ENCODE measurements around the gene STS. TPM values are rescaled to one million over a fixed set of nuclear protein-coding genes. Genes with fewer than 3 reads are reported as not detected.

The STS gene, protein sequence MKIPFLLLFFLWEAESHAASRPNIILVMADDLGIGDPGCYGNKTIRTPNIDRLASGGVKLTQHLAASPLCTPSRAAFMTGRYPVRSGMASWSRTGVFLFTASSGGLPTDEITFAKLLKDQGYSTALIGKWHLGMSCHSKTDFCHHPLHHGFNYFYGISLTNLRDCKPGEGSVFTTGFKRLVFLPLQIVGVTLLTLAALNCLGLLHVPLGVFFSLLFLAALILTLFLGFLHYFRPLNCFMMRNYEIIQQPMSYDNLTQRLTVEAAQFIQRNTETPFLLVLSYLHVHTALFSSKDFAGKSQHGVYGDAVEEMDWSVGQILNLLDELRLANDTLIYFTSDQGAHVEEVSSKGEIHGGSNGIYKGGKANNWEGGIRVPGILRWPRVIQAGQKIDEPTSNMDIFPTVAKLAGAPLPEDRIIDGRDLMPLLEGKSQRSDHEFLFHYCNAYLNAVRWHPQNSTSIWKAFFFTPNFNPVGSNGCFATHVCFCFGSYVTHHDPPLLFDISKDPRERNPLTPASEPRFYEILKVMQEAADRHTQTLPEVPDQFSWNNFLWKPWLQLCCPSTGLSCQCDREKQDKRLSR
- 10 to 100 TPM in 1 of 3 donors, 1 to 10 TPM in 2; 3.6 to 10.1 (median 8.3) TPM for polyA plus RNA-seq

DNA sequence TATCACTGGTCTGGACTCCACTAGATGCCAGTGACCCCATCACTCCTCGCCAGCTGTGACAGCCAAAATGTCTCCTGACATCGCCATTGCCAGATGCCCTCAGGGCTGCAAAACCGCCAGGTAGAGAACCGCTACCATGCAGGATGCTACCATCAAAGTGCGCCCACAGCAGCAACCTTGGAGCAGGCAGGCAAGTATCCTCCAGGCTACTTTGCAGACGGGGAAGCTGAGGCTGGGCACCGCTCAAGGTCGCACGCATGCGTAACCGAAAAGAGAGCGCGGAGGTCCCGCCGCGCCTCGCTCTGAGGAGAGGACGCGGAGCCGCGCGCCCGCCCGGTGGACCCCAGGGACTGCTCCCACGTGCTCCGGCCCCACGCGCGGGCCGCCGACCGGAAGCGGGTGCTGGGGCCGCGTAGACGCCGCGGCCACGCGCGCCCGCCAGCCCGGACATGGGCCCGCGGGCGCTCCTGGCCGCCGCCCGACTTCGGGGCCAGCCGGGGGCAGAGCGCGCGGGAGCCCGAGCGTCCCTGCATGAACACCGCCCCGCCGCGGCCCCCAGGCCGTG, at the start of gene STS:
STS (plus strand) TSS at position 300 of the 565 bp plus-strand sequence. CDS start 105,488 bp downstream, outside the sequence.
- peak within 1 kb of the TSS; percentile 51 for H3K27ac ChIP-seq (ENCODE audit: low read depth, low read length)
- WGBS, 3 donors = 0 to 1% (median 1%) methylated on average over 11 to 53 of the region's 61 CpGs

DNA sequence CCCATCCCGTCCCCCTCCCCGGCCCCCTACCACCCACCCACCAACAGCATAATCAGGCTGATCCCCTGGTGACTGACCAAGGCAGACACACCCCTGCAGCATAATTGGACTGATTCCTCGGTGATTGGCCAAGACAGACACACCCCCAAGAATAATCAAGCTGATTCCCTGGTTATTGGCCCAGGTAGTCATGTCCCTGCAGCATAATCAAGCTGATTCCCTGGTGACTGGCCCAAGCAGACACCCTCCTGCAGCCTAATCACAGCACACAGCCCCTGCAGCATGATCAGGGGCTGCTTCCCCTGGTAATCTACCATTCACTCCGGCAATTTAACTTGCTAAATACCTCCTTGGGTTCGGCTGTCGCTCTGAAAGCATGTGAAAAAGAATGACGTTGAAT, 47.5 kb upstream of the STS start:
- 81 to 96% (median 89%) methylated on average over 7 of the region's 7 CpGs for WGBS, 3 donors
- H3K27ac ChIP-seq (ENCODE audit: low read depth, low read length) = no peak overlapping the region

DNA sequence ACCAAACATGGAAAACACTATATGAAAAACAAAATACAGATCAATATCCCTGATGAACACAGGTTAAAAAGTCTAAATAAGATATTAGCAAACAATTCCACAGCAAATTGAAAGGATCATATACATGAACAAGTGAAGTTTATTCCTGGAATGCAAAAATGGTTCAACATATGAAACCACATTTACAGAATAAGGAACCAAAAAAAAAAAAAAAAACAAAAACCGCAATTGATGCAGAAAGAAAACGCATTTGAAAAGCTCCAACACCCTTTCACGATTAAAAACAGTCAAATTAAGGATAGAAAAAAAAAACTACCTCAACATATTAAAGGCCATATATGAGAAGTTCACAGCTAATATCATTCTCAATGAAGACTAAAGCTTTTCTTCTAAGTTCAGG, 45.4 kb upstream of the STS start:
- no peak overlapping the region for H3K27ac ChIP-seq (ENCODE audit: low read depth, low read length)
- WGBS, 3 donors = 61 to 94% (median 86%) methylated on average over 3 of the region's 3 CpGs

DNA sequence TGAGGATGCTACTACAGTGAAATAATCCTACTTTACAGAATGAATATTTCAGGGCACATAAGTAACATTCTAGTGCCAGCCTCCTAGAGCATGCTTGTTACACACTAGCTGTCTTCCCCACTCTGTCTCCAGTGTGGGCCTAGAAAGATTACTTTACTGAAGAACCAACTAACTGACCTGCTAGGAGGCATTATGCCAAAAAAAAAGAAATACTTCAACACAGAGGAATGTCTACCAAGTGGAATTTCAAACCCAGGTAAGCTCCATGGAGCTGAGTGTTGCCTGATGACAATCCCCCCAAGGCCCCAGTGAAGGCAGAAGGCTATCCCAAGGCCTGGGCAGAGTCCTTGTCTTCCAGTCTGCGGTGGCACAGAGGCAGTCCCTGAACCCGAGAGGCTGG, 40.9 kb upstream of the STS start:
- no peak overlapping the region for H3K27ac ChIP-seq (ENCODE audit: low read depth, low read length)
- 91 to 100% (median 93%) methylated on average over 2 of the region's 2 CpGs for WGBS, 3 donors

DNA sequence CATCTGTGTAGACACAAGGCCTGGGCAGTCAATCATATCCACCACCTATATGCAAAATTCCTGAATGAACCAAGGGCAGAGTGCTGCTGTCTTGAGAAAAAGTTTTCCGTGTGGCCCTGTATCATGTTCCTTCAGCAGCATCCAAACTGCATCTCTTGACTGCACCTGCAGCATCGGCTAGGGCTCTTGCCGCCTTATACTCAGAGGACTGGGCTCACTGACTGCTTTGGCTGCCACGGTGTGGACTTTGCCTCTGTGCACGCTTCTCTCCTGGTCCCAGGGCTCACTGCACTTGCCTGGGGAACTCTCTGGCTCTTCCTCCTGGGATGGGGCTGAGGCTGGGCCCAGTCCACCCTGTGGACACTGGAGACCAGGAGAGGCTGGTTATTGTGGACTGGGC, 39.5 kb upstream of the STS start:
- WGBS, 3 donors = 92 to 94% (median 92%) methylated on average over 5 of the region's 5 CpGs
- no peak overlapping the region for H3K27ac ChIP-seq (ENCODE audit: low read depth, low read length)

- H3K27ac ChIP-seq (ENCODE audit: low read depth, low read length) = no peak overlapping the region
- WGBS, 3 donors = 23 to 56% (median 42%) methylated on average over 11 of the region's 11 CpGs
Observed at GRCh38 chrX:7109049-7109531, 38.4 kb upstream of the STS start.

DNA sequence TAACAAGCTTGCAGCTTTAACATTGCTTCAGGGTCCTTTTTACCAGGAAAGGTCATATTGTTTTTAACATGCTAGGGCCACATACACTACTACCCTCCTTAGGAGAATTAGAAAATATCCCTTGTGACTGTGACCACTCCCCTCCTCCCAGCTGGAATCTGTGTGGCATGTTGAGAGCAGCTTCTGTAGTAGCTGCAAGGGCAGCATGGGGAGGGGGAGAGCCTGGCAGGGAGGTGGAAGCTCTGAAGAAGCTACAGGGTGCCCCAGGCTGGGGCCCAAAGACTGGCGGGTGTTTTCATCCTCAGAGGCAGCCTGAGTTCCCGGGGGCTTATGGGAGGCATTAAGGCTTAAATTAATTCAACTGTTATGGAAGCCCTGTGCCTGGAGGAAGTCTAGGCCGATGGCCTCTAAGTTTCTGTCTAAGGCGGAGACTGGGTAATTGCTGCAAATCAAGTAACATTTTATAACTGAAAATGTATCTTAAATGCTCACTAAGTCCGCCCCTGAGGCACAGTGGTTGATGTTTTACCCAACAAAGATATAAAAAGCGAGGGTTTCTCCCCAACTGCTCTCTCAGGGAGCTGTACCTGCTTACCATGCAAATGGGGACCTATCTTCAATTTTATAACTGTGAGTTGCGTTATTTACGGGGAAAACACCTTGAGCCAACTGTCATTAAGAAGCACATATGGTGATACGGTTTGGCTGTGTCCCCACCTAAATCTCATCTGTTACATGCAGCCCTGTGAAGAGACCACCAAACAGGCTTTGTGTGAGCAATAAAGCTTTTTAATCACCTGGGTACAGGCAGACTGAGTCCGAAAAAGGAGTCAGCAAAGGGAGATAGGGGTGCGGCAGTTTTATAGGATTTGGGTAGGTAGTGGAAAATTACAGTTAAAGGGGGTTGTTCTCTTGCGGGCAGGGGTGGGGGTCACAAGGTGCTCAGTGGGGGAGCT, 37.4 kb upstream of the STS start:
- no peak overlapping the region for H3K27ac ChIP-seq (ENCODE audit: low read depth, low read length)
- 81 to 86% (median 82%) methylated on average over 12 of the region's 12 CpGs for WGBS, 3 donors

DNA sequence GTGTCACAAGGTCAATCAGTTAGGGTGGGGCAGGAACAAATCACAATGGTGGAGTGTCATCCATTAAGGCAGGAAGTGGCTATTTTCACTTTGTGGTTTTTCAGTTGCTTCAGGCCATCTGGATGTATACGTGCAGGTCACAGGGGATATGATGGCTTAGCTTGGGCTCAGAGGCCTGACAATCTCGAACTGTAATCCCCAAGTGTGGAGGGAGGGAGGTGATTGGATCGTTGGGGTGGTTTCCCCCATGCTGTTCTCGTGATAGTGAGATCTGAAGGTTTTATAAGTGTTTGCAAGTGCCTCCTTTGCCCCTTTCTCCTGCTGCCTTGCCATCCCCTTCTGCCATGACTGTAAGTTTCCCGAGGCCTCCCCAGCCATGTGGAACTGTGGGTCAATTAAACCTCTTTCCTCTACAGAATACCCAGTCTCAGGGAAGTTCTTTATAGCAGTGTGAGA, 36.7 kb upstream of the STS start:
- no peak overlapping the region for H3K27ac ChIP-seq (ENCODE audit: low read depth, low read length)
- WGBS, 3 donors = 52 to 84% (median 69%) methylated on average over 5 of the region's 5 CpGs

GRCh38 chrX:7111518-7111917, 36.0 kb upstream of the STS start:
- WGBS, 3 donors = 95 to 98% (median 97%) methylated on average over 6 of the region's 6 CpGs
- H3K27ac ChIP-seq (ENCODE audit: low read depth, low read length) = no peak overlapping the region

GRCh38 chrX:7112071-7112470, 35.4 kb upstream of the STS start:
- H3K27ac ChIP-seq (ENCODE audit: low read depth, low read length) = no peak overlapping the region
- 96 to 97% (median 97%) methylated on average over 7 of the region's 7 CpGs for WGBS, 3 donors

- H3K27ac ChIP-seq (ENCODE audit: low read depth, low read length) = no peak overlapping the region
- 62 to 67% (median 65%) methylated on average over 6 of the region's 6 CpGs for WGBS, 3 donors
Observed at GRCh38 chrX:7115557-7115956, 32.0 kb upstream of the STS start.

DNA sequence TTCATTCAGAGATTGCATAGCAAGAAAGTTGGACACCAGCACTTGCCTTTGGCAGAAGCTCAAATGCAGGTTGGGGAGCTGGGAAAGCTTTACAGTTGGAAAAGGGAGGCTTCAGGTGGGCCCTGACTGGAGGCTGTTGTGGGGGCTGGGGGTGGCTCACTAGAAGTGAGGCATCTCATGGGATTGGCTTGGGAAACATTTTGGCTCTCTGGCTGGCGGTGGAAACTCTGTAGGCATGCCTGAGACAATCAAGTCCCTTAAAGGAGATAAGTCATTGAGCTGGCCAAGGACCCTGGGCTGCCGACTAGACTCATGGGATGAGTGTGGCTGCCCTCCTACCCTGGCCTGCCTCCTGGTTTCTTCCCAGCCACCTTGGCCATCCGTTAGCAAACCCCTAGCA, 31.4 kb upstream of the STS start:
- WGBS, 3 donors = 85 to 94% (median 87%) methylated on average over 3 of the region's 3 CpGs
- H3K27ac ChIP-seq (ENCODE audit: low read depth, low read length) = no peak overlapping the region

DNA sequence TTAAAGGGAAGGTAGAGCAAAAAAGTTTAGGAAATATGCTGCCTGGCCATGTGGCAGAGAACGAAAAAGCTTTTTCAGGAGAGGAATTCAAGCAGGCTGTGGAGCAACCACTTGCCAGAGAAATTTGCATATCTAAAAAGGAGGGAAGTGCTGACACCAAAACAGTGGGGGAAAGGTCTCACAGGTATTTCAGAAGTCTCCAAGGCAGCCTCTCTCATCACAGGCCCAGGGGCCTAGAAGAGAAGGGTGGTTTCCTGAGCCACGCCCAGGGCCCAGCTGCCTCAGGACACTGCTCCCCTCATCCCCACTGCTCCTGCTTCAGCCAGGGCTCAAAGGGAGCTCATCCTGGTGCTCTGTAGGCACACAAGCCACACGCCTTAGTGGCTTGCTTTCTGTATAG, 29.9 kb upstream of the STS start:
- H3K27ac ChIP-seq (ENCODE audit: low read depth, low read length) = no peak overlapping the region
- 86 to 95% (median 93%) methylated on average over 3 of the region's 3 CpGs for WGBS, 3 donors

- no peak overlapping the region for H3K27ac ChIP-seq (ENCODE audit: low read depth, low read length)
- 59 to 79% (median 76%) methylated on average over 7 of the region's 7 CpGs for WGBS, 3 donors
Observed at GRCh38 chrX:7119950-7120877, 27.3 kb upstream of the STS start.

DNA sequence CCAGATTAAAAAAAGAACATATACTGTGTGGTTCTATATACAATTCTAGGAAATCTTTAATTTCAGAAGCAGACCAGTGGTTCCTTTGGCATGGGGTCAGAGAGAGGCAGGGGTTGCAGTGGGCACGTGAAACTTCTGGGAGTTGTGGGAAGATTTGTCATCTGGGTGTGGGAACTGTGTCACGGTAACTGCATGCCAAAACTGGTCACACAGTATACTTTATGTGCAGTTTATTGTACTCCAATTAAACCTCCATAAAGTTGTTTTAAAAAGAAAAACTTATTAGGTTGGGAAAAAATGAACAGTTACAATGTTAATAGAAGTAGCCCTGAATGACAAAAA, 26.7 kb upstream of the STS start:
- WGBS, 3 donors = 8 to 38% (median 35%) methylated on average over 2 of the region's 2 CpGs
- H3K27ac ChIP-seq (ENCODE audit: low read depth, low read length) = no peak overlapping the region

DNA sequence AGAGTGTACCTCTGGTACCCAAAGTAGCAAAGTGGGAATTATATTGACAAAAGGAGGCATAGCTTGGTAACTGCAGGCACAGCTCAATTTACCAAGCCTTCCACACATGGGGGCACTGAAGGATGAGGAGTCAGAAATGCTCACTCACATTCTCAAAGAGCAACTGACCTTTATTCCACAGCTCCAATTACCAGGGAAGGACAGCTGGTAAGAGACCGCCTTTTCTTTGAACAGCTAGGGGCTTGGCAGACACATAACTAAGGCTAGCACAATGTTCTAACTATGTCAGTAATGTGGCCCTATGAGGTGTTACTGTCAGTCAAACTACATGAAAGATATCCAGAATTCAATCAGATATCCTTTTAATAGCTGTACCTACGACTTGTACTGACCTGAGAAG, 20.5 kb upstream of the STS start:
- 72 to 94% (median 91%) methylated on average over 2 of the region's 2 CpGs for WGBS, 3 donors
- no peak overlapping the region for H3K27ac ChIP-seq (ENCODE audit: low read depth, low read length)

GRCh38 chrX:7131621-7132020, 15.9 kb upstream of the STS start:
- H3K27ac ChIP-seq (ENCODE audit: low read depth, low read length) = no peak overlapping the region
- 54 to 89% (median 84%) methylated on average over 11 to 13 of the region's 13 CpGs for WGBS, 3 donors
